HepG2 (cell line): Measurements from ENCODE around the gene NANOGP8. TPM values are rescaled to one million over a fixed set of nuclear protein-coding genes. Genes with fewer than 3 reads are reported as not detected.

Source experiments
- ATAC-seq: fragments of 200-7000 bp; cut with Tn5 transposase; 3 replicates; pipeline ENCODE4 v1.9.1; 2020; ENCODE audit warnings: mild to moderate bottlenecking, moderate library complexity
- BruUV-seq: library from RNA; stranded (reverse); fragments of 400-500 nt; replicated peaks from 2 replicates; lab custom pipeline; 2021; lab: Mats Ljungman, UMichigan
- CTCF ChIA-PET: fragments of 300-600 bp; formaldehyde crosslinking; extraction: SDS; loops from one replicate; lab custom pipeline; 2021; ENCODE audit warnings: low total read pairs, inconsistent platforms, low intra/inter-chr PET ratio; lab: Yijun Ruan, JAX
- POLR2A ChIA-PET: fragments of 350-600 bp; sonication (Branson Sonifier 250); formaldehyde crosslinking; loops from one replicate; lab custom pipeline; 2020; ENCODE audit warnings: antibody characterized with exemption, inconsistent platforms; lab: Yijun Ruan, JAX
- DNase-seq: peaks from one replicate; pipeline ENCODE4 v3.0.0-alpha.2; 2015; ENCODE audit warnings: low spot score
- FAIRE-seq: peaks from 3 replicates; lab custom pipeline; 2011; peaks lifted over from hg19 to GRCh38; lab: Jason Lieb, UNC
- H2AFZ ChIP-seq: one replicate; pipeline ENCODE4 v1.6.1; 2011; ENCODE audit warnings: low read length, inconsistent platforms
- H3K27ac ChIP-seq: fragments of 300-600 bp; 3 replicates; pipeline ENCODE4 v1.8.0; 2011; ENCODE audit warnings: mixed run types, mild to moderate bottlenecking, mixed read lengths, low read length, inconsistent platforms; ENCODE audit not compliant: insufficient read depth; ENCODE audit errors: extremely low read length
- H3K27me3 ChIP-seq, 2 experiments: fragments of 200-600 bp in 1 of 2; 2 replicates in 1 of 2; 3 replicates in 1 of 2; pipeline versions ENCODE4 v1.6.0 to v1.8.0; 2011; ENCODE audit warnings: low read length in 2 of 2, mild to moderate bottlenecking in 2 of 2, moderate library complexity in 2 of 2, inconsistent platforms in 1 of 2; ENCODE audit not compliant: insufficient read depth in 2 of 2, control insufficient read depth in 1 of 2
- H3K36me3 ChIP-seq, 2 experiments: fragments of 200-600 bp in 1 of 2; replicated peaks in 1 of 2; 2 replicates in 1 of 2; 3 replicates in 1 of 2; pipeline versions ENCODE4 v1.5.1 to v1.8.0; 2011; ENCODE audit warnings: low read length in 2 of 2, inconsistent platforms in 1 of 2; ENCODE audit not compliant: insufficient read depth in 2 of 2, control insufficient read depth in 1 of 2
- H3K4me1 ChIP-seq: 2 replicates; pipeline ENCODE4 v1.5.1; 2012; ENCODE audit warnings: low read length, inconsistent platforms; ENCODE audit not compliant: insufficient read depth
- H3K4me2 ChIP-seq: 2 replicates; pipeline ENCODE4 v1.6.0; 2011; ENCODE audit warnings: low read depth, low read length, inconsistent platforms
- H3K4me3 ChIP-seq, 3 experiments: fragments of 200-600 bp in 1 of 3; sonication (generic), shearing (Covaris generic) in 1 of 3; replicated peaks in 1 of 3; 2 replicates each; pipeline ENCODE4 v1.5.1; 2011 to 2016; ENCODE audit warnings: low read length in 3 of 3, inconsistent platforms in 2 of 3, low read depth in 2 of 3, mild to moderate bottlenecking in 2 of 3, control low read depth in 1 of 3, mixed read lengths in 1 of 3; ENCODE audit not compliant: insufficient read depth in 1 of 3
- H3K79me2 ChIP-seq: one replicate; pipeline ENCODE4 v1.6.1; 2011; ENCODE audit warnings: low read length, inconsistent platforms; ENCODE audit not compliant: insufficient read depth
- H3K9ac ChIP-seq: 2 replicates; pipeline ENCODE4 v1.6.0; 2011; ENCODE audit warnings: mild to moderate bottlenecking, low read depth, low read length, inconsistent platforms; ENCODE audit not compliant: insufficient read depth
- H3K9me3 ChIP-seq: 2 replicates; pipeline ENCODE4 v1.5.1; 2012; ENCODE audit warnings: mild to moderate bottlenecking, low read length
- H4K20me1 ChIP-seq: 2 replicates; pipeline ENCODE4 v1.6.0; 2011; ENCODE audit warnings: inconsistent platforms, mild to moderate bottlenecking, low read length, moderate library complexity; ENCODE audit not compliant: insufficient read depth
- CBX5 ChIP-seq: sonication (generic); formaldehyde crosslinking; IDR thresholded peaks from 2 replicates; pipeline ENCODE4 v1.4.0; 2020; ENCODE audit warnings: missing genetic modification reagents, borderline replicate concordance
- MATR3 ChIP-seq: sonication (generic); formaldehyde crosslinking; IDR thresholded peaks from 2 replicates; pipeline ENCODE4 v1.4.0; 2020; ENCODE audit warnings: missing genetic modification reagents
- MIXL1 ChIP-seq: IDR thresholded peaks from 2 replicates; pipeline ENCODE4 v1.6.1; 2016
- MTF1 ChIP-seq: sonication (generic); formaldehyde crosslinking; IDR thresholded peaks from 2 replicates; pipeline ENCODE4 v1.5.0; 2020; ENCODE audit warnings: missing genetic modification reagents
- SIN3A ChIP-seq: IDR thresholded peaks from 2 replicates; pipeline ENCODE4 v1.6.1; 2011; ENCODE audit warnings: low read depth, mild to moderate bottlenecking, control low read depth, low read length, borderline replicate concordance
- SRSF1 ChIP-seq: fragments of 200-400 bp; formaldehyde crosslinking; optimal IDR thresholded peaks from 2 replicates; pipeline ENCODE3; 2017; ENCODE audit warnings: mild to moderate bottlenecking, low read depth, low read length, moderate library complexity
- TARDBP ChIP-seq: sonication (generic); formaldehyde crosslinking; IDR thresholded peaks from 2 replicates; pipeline ENCODE4 v1.8.0; 2022; ENCODE audit warnings: mild to moderate bottlenecking, missing genetic modification reagents
- ZNF101 ChIP-seq: sonication (generic); formaldehyde crosslinking; IDR thresholded peaks from 2 replicates; pipeline ENCODE4 v1.4.0; 2020; ENCODE audit warnings: mild to moderate bottlenecking, low read depth, missing genetic modification reagents, borderline replicate concordance
- ZNF543 ChIP-seq: sonication (generic); formaldehyde crosslinking; IDR thresholded peaks from 2 replicates; pipeline ENCODE4 v1.4.0; 2020; ENCODE audit warnings: mild to moderate bottlenecking, missing genetic modification reagents
- WGBS: methylation state at CpG from one replicate; pipeline ENCODE4 v1.1.6; 2017; ENCODE audit warnings: low lambda C conversion rate; 5-methylcytosine and 5-hydroxymethylcytosine counted together
- in situ Hi-C: cut with HindIII; loops from 2 replicates; pipeline ENCODE4 v1.10.0; 2017; ENCODE audit warnings: low pct_unique_long_range_greater_than_20kb; ENCODE audit not compliant: extremely low pct_ligation_motif_present
- intact Hi-C: fragments of 100-400 bp; cut with micrococcal nuclease; formaldehyde crosslinking; loops from one replicate; pipeline ENCODE4 v1.10.0; 2022; ENCODE audit not compliant: unreplicated experiment
- polyA plus RNA-seq, 8 experiments: library from polyadenylated mRNA; depleted of rRNA in 3 of 8; stranded (reverse) in 7 of 8; unstranded in 1 of 8; fragments of >200 nt; fragmentation: Illumina TruSeq in 4 of 8; extraction: Trizol in 4 of 8; gene quantifications; 2 replicates each; pipeline versions ENCODE4 v1.2.1 to v1.2.3, GENCODE V29; 2011 to 2016; ENCODE audit warnings: low read depth in 4 of 8, missing spikeins in 1 of 8, mixed read lengths in 1 of 8; ENCODE audit not compliant: insufficient read depth in 1 of 8
- total RNA-seq, 5 experiments: library from RNA; depleted of rRNA; stranded (reverse); fragments of >200 nt; fragmentation: Illumina TruSeq; extraction: Trizol; gene quantifications; 2 replicates each; pipeline ENCODE4 v1.2.3, GENCODE V29; 2016; ENCODE audit warnings: low read depth in 1 of 5
- TF ChIP-seq, protein P1 (sequence below): IDR thresholded peaks from 2 replicates; pipeline ENCODE4 v1.6.1; 2018; ENCODE audit warnings: missing genetic modification reagents

The NANOGP8 gene
- total and polyA plus RNA-seq, 2 of the 13 experiments (the other 11 are each of a cell fraction or from before 2014, with no cell fraction given): 0.27 TPM; not detected in 1

- no peak for ATAC-seq
- no peak overlapping the region for H3K4me2 ChIP-seq
- intact Hi-C loops: no loop called here
These were observed 17.4 kb downstream of the NANOGP8 start for GRCh38 chr15:35067496-35068347.

GRCh38 chr15:35066094-35066493 is 19.0 kb downstream of the NANOGP8 start:
- H4K20me1 ChIP-seq: no peaks in the 10 kb centered on the region; the same call in 1 of the 2 replicates
- H3K4me2 ChIP-seq: no peak overlapping the region
- no peak overlapping the region for H2AFZ ChIP-seq
- no peaks in the 10 kb centered on the region for H3K9me3 ChIP-seq
- intact Hi-C loops (no loop called here), in situ Hi-C loops (no loop called here)
- TF ChIP-seq SRSF1 (no peak), MTF1 (CRISPR knock-in tag) (no peak), TARDBP (CRISPR knock-in tag) (no peak), ZNF543 (no peak)
- BruUV-seq: no TSS peak
- no peak overlapping the region for H3K27ac ChIP-seq
- ATAC-seq: no peak
- no peak for FAIRE-seq
- H3K9ac ChIP-seq: no peak overlapping the region
- 60% methylated on average over 4 of the region's 4 CpGs for WGBS
- no peaks in the 10 kb centered on the region for H3K4me1 ChIP-seq
- DNase-seq: no peak
- POLR2A ChIA-PET: interaction anchor here (0.7 kb wide), 1 partner anchor 73 kb away, joined by 3 read pairs; no protein-coding TSS in a partner anchor
- no peak overlapping the region for H3K4me3 ChIP-seq
- CTCF ChIA-PET: no interaction called here
- no peaks in the 10 kb centered on the region for H3K79me2 ChIP-seq
- no peaks in the 10 kb centered on the region for H3K36me3 ChIP-seq
- no peaks in the 10 kb centered on the region for H3K27me3 ChIP-seq

More at GRCh38 chr15:35067496-35068347, 17.4 kb downstream of the NANOGP8 start:
- Histone ChIP-seq H3K4me1 (no peaks in the 10 kb centered on the region), H4K20me1 (no peaks in the 10 kb centered on the region), H3K9me3 (no peaks in the 10 kb centered on the region), H3K79me2 (no peaks in the 10 kb centered on the region), H3K4me3 (no peak overlapping the region), H3K9ac (no peak overlapping the region), H3K27me3 (no peaks in the 10 kb centered on the region), H3K36me3 (no peaks in the 10 kb centered on the region), H2AFZ (no peak overlapping the region), H3K27ac (no peak overlapping the region)
- no peak for FAIRE-seq
- in situ Hi-C loops: no loop called here
- BruUV-seq: no TSS peak
- TF ChIP-seq ZNF101 (no peak), MATR3 (CRISPR knock-in tag) (no peak), SIN3A (no peak), MIXL1 (no peak), CBX5 (CRISPR knock-in tag) (no peak)
- TF ChIP-seq, protein P1, sequence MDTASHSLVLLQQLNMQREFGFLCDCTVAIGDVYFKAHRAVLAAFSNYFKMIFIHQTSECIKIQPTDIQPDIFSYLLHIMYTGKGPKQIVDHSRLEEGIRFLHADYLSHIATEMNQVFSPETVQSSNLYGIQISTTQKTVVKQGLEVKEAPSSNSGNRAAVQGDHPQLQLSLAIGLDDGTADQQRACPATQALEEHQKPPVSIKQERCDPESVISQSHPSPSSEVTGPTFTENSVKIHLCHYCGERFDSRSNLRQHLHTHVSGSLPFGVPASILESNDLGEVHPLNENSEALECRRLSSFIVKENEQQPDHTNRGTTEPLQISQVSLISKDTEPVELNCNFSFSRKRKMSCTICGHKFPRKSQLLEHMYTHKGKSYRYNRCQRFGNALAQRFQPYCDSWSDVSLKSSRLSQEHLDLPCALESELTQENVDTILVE (CRISPR knock-in tag): no peak
- 32% methylated on average over 10 of the region's 10 CpGs for WGBS
- no peak for DNase-seq
- CTCF ChIA-PET: no interaction called here
- POLR2A ChIA-PET: no interaction called here
